ENCODE measurements around the gene ZNF593OS. TPM values are rescaled to one million over a fixed set of nuclear protein-coding genes. Genes with fewer than 3 reads are reported as not detected.

Gene ZNF593OS
- total RNA-seq, 2 donors from 2014 or later = not detected

GRCh38 chr1:26175346-26175745, 3.7 kb upstream of the ZNF593OS start:
- Histone ChIP-seq H3K9me3 (no peaks in the 10 kb centered on the region), H3K27ac (no peak overlapping the region), H3K4me1 (ENCODE audit: control insufficient read depth in 1 of 2, low read depth in 2 of 2) (peaks cover 5 to 11% of the 10 kb centered on the region in 2 donors), H3K36me3 (no peaks in the 10 kb centered on the region), H3K4me3 (no peak overlapping the region), H3K27me3 (replicated peaks; ENCODE audit: insufficient read depth) (no peaks in the 10 kb centered on the region)
- no peak for ATAC-seq (ENCODE audit: insufficient number of reproducible peaks, low FRiP score, low read depth)
- DNase-seq (ENCODE audit: low spot score) = no peak
- TF ChIP-seq CTCF (IDR thresholded peaks at IDR 0.05) = no peak

GRCh38 chr1:26170472-26170821, 1.2 kb downstream of the ZNF593OS start:
- H3K27me3 ChIP-seq (replicated peaks; ENCODE audit: insufficient read depth) = no peaks in the 10 kb centered on the region
- no peak overlapping the region for H3K27ac ChIP-seq
- no peak for ATAC-seq (ENCODE audit: insufficient number of reproducible peaks, low FRiP score, low read depth)
- no peak for DNase-seq (ENCODE audit: low spot score)
- H3K4me3 ChIP-seq = peak overlapping the region; percentile 86
- TF ChIP-seq CTCF (IDR thresholded peaks at IDR 0.05) = no peak
- H3K9me3 ChIP-seq = no peaks in the 10 kb centered on the region
- H3K36me3 ChIP-seq = no peaks in the 10 kb centered on the region
- H3K4me1 ChIP-seq (ENCODE audit: control insufficient read depth in 1 of 2, low read depth in 2 of 2) = peaks cover 5 to 13% of the 10 kb centered on the region in 2 donors

GRCh38 chr1:26169669-26170471, 1.8 kb downstream of the ZNF593OS start, which contains the start of gene ZNF593:
ZNF593 (plus strand) TSS chr1:26169908; CDS start chr1:26169984, 76 bp downstream.
- Histone ChIP-seq H3K36me3 (no peaks in the 10 kb centered on the region), H3K27ac (peak within 1 kb of the TSS; percentile 37 to 56), H3K4me1 (ENCODE audit: control insufficient read depth in 1 of 2, low read depth in 2 of 2) (peaks cover 5 to 13% of the 10 kb centered on the region in 2 donors), H3K9me3 (no peaks in the 10 kb centered on the region), H3K27me3 (replicated peaks; ENCODE audit: insufficient read depth) (no peaks in the 10 kb centered on the region), H3K4me3 (peak within 1 kb of the TSS; percentile 86)
- peak; percentile 94 for TF ChIP-seq CTCF (IDR thresholded peaks at IDR 0.05)
- peak; percentile 65 for DNase-seq (ENCODE audit: low spot score)
- ATAC-seq (ENCODE audit: insufficient number of reproducible peaks, low FRiP score, low read depth) = peak; percentile 91

GRCh38 chr1:26169198-26169554, 2.5 kb downstream of the ZNF593OS start:
- Histone ChIP-seq H3K4me3 (peak overlapping the region; percentile 86), H3K4me1 (ENCODE audit: control insufficient read depth in 1 of 2, low read depth in 2 of 2) (peaks cover 5 to 13% of the 10 kb centered on the region in 2 donors), H3K36me3 (no peaks in the 10 kb centered on the region), H3K27me3 (replicated peaks; ENCODE audit: insufficient read depth) (no peaks in the 10 kb centered on the region), H3K27ac (peak overlapping the region; percentile 24 to 37), H3K9me3 (no peaks in the 10 kb centered on the region)
- DNase-seq (ENCODE audit: low spot score) (no peak), ATAC-seq (ENCODE audit: insufficient number of reproducible peaks, low FRiP score, low read depth) (no peak)
- TF ChIP-seq CTCF (IDR thresholded peaks at IDR 0.05) = no peak

GRCh38 chr1:26168410-26169197, 3.0 kb downstream of the ZNF593OS start, which contains the start of gene C1orf232:
C1orf232 (minus strand) TSS chr1:26168963; CDS start chr1:26168499, 464 bp downstream.
- DNase-seq (ENCODE audit: low spot score) = no peak
- H3K4me3 ChIP-seq = peak within 1 kb of the TSS; percentile 86
- no peaks in the 10 kb centered on the region for H3K27me3 ChIP-seq (replicated peaks; ENCODE audit: insufficient read depth)
- TF ChIP-seq CTCF (IDR thresholded peaks at IDR 0.05) = no peak
- peaks cover 5 to 18% of the 10 kb centered on the region in 2 donors for H3K4me1 ChIP-seq (ENCODE audit: control insufficient read depth in 1 of 2, low read depth in 2 of 2)
- H3K36me3 ChIP-seq = no peaks in the 10 kb centered on the region
- no peak for ATAC-seq (ENCODE audit: insufficient number of reproducible peaks, low FRiP score, low read depth)
- H3K9me3 ChIP-seq = no peaks in the 10 kb centered on the region
- H3K27ac ChIP-seq = peak within 1 kb of the TSS; percentile 37 to 56
